Measurements from ENCODE around the gene WFDC1.
"Not testable (repeated sequence)": the region's sequence is repeated elsewhere in the genome, so short reads cannot be mapped to it uniquely, and the experiment has no call there.

The WFDC1 gene

GRCh38 chr16:84339766-84340165, 45.1 kb downstream of the WFDC1 start:
- DNase-seq (ENCODE audit: low read depth), result no peak
- TF ChIP-seq, protein P1, sequence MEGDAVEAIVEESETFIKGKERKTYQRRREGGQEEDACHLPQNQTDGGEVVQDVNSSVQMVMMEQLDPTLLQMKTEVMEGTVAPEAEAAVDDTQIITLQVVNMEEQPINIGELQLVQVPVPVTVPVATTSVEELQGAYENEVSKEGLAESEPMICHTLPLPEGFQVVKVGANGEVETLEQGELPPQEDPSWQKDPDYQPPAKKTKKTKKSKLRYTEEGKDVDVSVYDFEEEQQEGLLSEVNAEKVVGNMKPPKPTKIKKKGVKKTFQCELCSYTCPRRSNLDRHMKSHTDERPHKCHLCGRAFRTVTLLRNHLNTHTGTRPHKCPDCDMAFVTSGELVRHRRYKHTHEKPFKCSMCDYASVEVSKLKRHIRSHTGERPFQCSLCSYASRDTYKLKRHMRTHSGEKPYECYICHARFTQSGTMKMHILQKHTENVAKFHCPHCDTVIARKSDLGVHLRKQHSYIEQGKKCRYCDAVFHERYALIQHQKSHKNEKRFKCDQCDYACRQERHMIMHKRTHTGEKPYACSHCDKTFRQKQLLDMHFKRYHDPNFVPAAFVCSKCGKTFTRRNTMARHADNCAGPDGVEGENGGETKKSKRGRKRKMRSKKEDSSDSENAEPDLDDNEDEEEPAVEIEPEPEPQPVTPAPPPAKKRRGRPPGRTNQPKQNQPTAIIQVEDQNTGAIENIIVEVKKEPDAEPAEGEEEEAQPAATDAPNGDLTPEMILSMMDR (IDR thresholded peaks at IDR 0.05; ENCODE audit: low read depth, low read length, missing control alignments), result no peak
- H3K4me3 ChIP-seq (ENCODE audit: low read depth, low read length), result no peak overlapping the region

DNA sequence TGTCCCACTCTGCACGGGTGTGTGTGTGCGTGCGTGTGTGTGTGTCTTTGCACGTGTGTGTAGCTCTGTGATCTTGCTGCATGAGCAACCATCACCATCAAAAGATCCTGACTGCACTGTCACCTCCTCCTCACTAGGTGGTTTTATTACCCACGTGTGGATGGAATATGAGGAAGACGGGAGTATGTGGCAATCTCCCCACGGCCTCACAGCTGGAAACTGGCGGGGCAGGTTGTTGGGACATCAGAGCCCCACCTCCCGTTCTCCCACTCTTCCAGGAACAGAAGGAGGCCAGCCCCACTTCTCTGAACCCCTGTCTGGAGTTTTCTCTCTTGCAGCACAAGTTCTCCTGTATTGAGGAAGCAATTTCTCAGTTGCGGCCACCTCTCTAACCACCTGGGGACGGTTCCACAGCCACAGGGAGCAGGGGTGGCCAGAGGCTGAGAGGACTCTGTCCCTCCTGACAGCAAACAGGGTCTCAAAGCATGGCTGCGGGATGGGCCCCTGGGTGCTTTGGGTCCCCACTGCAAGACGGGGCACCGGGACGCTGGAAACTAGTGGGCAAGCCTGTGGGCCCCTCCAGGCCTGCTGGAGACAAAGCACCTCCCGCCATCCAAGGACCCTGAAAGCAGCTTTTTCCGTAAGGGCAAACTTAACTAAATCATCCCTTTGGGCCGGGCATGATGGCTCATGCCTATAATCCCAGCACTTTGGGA, 45.8 kb downstream of the WFDC1 start:
- DNase-seq (ENCODE audit: low read depth), result no peak
- TF ChIP-seq, protein P1 (IDR thresholded peaks at IDR 0.05; ENCODE audit: low read depth, low read length, missing control alignments), result no peak
- no peak overlapping the region for H3K4me3 ChIP-seq (ENCODE audit: low read depth, low read length)

- TF ChIP-seq, protein P1 (IDR thresholded peaks at IDR 0.05; ENCODE audit: low read depth, low read length, missing control alignments), result no peak
- no peak overlapping the region for H3K4me3 ChIP-seq (ENCODE audit: low read depth, low read length)
- DNase-seq (ENCODE audit: low read depth), result no peak
These were observed 47.0 kb downstream of the WFDC1 start for GRCh38 chr16:84341528-84342295.

GRCh38 chr16:84343800-84344199, 49.1 kb downstream of the WFDC1 start:
- H3K4me3 ChIP-seq (ENCODE audit: low read depth, low read length); DNase-seq (ENCODE audit: low read depth): not testable (repeated sequence)

GRCh38 chr16:84344781-84345180, 50.1 kb downstream of the WFDC1 start:
- no peak overlapping the region for H3K4me3 ChIP-seq (ENCODE audit: low read depth, low read length)
- no peak for DNase-seq (ENCODE audit: low read depth)
- TF ChIP-seq, protein P1 (IDR thresholded peaks at IDR 0.05; ENCODE audit: low read depth, low read length, missing control alignments), result no peak

DNA sequence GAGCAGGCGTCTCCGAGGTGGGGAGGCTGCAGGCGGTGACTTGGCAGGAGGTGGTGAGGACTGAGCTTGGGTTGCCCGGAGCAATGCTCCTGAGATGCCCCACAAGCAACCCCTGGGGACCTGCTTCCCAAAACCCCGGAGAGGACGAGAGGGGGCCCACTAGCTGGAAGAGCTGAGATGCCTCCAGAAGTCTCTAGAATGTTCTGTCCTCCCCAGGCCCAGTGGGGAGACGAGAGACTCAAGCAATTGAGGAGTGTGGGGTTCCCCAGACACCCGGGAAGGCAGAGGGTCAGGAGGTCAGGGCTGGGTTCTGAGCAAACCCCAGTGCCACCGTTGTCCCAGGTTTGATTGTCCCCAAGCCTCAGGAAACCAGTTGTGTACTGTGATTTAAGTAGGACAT, 52.5 kb downstream of the WFDC1 start:
- no peak for DNase-seq (ENCODE audit: low read depth)
- TF ChIP-seq, protein P1 (IDR thresholded peaks at IDR 0.05; ENCODE audit: low read depth, low read length, missing control alignments), result no peak
- no peak overlapping the region for H3K4me3 ChIP-seq (ENCODE audit: low read depth, low read length)

DNA sequence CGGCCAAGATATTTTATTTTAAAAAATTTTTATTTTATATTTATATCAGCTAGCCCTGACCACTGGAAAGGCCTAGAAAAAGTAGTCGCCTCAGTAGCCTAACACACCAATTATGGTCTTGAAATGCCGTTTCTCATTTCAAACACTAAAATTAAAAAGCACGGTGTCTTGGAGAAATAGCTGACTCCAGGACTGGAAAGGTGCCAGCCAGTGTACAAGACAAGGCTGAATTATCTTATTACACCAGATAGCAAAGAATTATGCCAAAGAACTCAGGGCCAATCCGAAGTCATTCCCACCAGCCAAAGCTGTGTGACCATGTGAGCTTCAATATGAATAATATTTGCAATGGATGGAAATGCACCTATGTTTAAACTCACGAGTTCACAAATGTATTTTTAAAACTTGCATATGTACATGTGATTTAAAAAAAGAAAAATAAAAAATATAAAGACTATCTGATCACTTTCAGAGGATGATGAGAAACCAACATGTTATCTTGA, 53.8 kb downstream of the WFDC1 start:
- TF ChIP-seq, protein P1 (IDR thresholded peaks at IDR 0.05; ENCODE audit: low read depth, low read length, missing control alignments), result no peak
- no peak for DNase-seq (ENCODE audit: low read depth)
- no peak overlapping the region for H3K4me3 ChIP-seq (ENCODE audit: low read depth, low read length)
